ENCODE measurements around the gene ZP4. TPM values are rescaled to one million over a fixed set of nuclear protein-coding genes. Genes with fewer than 3 reads are reported as not detected.

ZP4 gene
- total RNA-seq, 1 experiment from 2014 or later: not detected

GRCh38 chr1:237864338-237865244 is 26.1 kb downstream of the ZP4 start:
- intact Hi-C loops (cut with micrococcal nuclease): no loop called here
- ATAC-seq: no peak

More at GRCh38 chr1:237864338-237865244, 26.1 kb downstream of the ZP4 start:
- H3K9me2 ChIP-seq (ENCODE audit: insufficient read depth): no peaks in the 10 kb centered on the region
- H3K79me2 ChIP-seq (ENCODE audit: insufficient read depth, low read length): no peaks in the 10 kb centered on the region
- no peaks in the 10 kb centered on the region for H4K20me1 ChIP-seq (ENCODE audit: insufficient read depth)
- H3K36me3 ChIP-seq (ENCODE audit: control insufficient read depth in 1 of 2, insufficient read depth in 2 of 2, low read length in 2 of 2): no peaks in the 10 kb centered on the region
- no peaks in the 10 kb centered on the region for H3K27me3 ChIP-seq (ENCODE audit: insufficient read depth, low read length)
- no TSS peak for BruUV-seq (replicated peaks)
- peak; percentile 53 for TF ChIP-seq TCF7L2 (IDR thresholded peaks at IDR 0.05; ENCODE audit: borderline replicate concordance, extremely low read depth, insufficient read depth, insufficient read length)
- TF ChIP-seq CTCF (IDR thresholded peaks at IDR 0.05 in 2 of 3, conservative IDR thresholded peaks at IDR 0.05 in 1 of 3; ENCODE audit: borderline replicate concordance in 1 of 3, insufficient read depth in 1 of 3, low read depth in 2 of 3, low read length in 2 of 3): peak in 2 of 3 experiments; percentile 19 to 39; a peak in 3 of 6 replicates
- no peak for TF ChIP-seq ZBTB33 (IDR thresholded peaks at IDR 0.05; ENCODE audit: extremely low read depth, insufficient replicate concordance, low read length)
- no peak for TF ChIP-seq REST (IDR thresholded peaks at IDR 0.05; ENCODE audit: low read depth)
- TF ChIP-seq RAD21 (IDR thresholded peaks at IDR 0.05; ENCODE audit: low read depth): 0 out of 2 replicates have a peak, but pooled peaks have one; percentile 8
- H3K9ac ChIP-seq (ENCODE audit: low read length): no peak overlapping the region
- no peak overlapping the region for H3K4me2 ChIP-seq (ENCODE audit: low read length)
- no peak overlapping the region for H3K27ac ChIP-seq (ENCODE audit: low read depth, low read length)
- H3K4me1 ChIP-seq (ENCODE audit: control insufficient read depth in 1 of 2, insufficient read depth in 2 of 2, low read length in 2 of 2): no peaks in the 10 kb centered on the region
- H2AFZ ChIP-seq (ENCODE audit: low read depth, low read length, poor library complexity, severe bottlenecking): no peak overlapping the region
- DNase-seq (ENCODE audit: low read depth, low spot score): no peak
- no peak overlapping the region for H3K4me3 ChIP-seq (replicated peaks in 1 of 2; ENCODE audit: low read depth in 1 of 2, low read length in 2 of 2)
- RAD21 ChIA-PET (ENCODE audit: low non-redundant PET in 1 of 2, low total read pairs in 2 of 2, uncharacterized antibody in 2 of 2, unreplicated experiment in 2 of 2): no interaction called here
- POLR2A ChIA-PET: no interaction called here
- peaks cover 7 to 16% of the 10 kb centered on the region in 2 experiments; a peak in 2 of 4 replicates for H3K9me3 ChIP-seq (ENCODE audit: control insufficient read depth in 1 of 2, insufficient read depth in 1 of 2, low read depth in 1 of 2, low read length in 2 of 2)
- CTCF ChIA-PET: no interaction called here

All from HCT116 (cell line).